AG09319 (cell line): ENCODE measurements around the gene MPND.

Source experiments
- DNase-seq: peaks from one replicate; pipeline ENCODE4 v3.0.0-alpha.2; 2010; ENCODE audit warnings: low read depth; ENCODE audit errors: extremely low read depth
- TF ChIP-seq, protein P1 (sequence below): IDR thresholded peaks from 2 replicates; pipeline ENCODE4 v1.5.1; 2011; ENCODE audit warnings: low read depth, mild to moderate bottlenecking, inconsistent platforms, low read length, moderate library complexity

The MPND gene

DNA sequence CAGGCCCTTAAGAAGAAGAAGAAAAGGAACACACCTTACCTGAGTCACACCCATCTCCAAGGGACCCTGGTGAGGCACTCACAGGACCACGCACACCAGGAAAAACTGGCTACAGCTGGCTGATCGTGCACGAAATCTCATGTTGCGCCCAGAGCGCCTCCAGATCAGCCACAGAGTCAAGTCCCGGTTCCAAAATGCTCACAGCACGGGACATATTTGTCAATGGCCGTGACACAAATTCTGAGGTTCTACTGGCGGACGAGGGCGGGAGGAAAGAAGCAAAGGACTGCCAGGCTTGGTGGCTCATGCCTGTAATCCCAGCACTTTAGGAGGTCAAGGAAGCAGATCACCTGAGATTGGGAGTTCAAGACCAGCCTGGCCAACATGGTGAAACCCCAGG is 35.5 kb downstream of the MPND start:
- TF ChIP-seq, protein P1, sequence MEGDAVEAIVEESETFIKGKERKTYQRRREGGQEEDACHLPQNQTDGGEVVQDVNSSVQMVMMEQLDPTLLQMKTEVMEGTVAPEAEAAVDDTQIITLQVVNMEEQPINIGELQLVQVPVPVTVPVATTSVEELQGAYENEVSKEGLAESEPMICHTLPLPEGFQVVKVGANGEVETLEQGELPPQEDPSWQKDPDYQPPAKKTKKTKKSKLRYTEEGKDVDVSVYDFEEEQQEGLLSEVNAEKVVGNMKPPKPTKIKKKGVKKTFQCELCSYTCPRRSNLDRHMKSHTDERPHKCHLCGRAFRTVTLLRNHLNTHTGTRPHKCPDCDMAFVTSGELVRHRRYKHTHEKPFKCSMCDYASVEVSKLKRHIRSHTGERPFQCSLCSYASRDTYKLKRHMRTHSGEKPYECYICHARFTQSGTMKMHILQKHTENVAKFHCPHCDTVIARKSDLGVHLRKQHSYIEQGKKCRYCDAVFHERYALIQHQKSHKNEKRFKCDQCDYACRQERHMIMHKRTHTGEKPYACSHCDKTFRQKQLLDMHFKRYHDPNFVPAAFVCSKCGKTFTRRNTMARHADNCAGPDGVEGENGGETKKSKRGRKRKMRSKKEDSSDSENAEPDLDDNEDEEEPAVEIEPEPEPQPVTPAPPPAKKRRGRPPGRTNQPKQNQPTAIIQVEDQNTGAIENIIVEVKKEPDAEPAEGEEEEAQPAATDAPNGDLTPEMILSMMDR = no peak
- no peak for DNase-seq

DNA sequence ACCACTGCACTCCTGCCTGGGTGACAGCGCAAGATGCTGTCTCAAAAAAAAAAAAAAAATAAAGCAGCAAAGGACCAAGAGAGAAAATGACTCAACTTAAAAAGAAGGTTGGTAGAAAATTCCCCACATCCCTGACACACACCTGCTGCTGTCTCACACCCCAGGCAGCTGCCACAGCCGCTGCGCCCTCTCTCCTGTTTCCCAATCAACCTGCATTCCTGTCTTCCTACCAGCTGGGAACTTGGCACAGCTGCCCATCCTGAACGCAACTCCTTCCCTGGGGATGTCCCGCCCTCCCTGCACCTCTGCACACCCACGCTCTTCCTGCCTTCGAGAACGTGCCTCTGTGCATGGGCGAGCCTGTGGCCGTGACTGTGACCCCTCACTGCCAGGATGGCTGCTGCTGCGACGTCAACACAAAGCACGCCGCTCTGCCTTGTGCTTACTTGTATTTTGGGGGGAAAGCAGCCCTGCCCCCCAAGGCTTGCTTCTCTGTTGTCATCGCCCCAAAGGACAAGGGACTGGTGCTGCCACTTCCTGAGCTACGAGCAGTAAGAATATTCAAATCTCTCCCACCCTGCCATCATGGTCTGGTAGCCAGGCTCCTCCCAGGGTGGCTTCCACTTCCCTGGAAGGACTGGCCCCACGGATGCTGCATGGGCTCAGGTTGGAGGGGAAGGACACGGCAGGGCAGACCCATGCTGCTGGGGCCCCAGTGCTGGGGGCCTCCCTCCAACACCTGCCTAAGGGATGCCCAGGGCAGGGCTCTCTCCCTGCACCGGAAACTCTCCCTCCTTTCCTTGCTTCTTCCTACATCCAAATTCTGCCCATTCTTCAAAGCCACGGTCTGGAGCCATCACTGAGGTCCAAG is 36.3 kb downstream of the MPND start:
- DNase-seq = no peak
- TF ChIP-seq, protein P1 = no peak

DNA sequence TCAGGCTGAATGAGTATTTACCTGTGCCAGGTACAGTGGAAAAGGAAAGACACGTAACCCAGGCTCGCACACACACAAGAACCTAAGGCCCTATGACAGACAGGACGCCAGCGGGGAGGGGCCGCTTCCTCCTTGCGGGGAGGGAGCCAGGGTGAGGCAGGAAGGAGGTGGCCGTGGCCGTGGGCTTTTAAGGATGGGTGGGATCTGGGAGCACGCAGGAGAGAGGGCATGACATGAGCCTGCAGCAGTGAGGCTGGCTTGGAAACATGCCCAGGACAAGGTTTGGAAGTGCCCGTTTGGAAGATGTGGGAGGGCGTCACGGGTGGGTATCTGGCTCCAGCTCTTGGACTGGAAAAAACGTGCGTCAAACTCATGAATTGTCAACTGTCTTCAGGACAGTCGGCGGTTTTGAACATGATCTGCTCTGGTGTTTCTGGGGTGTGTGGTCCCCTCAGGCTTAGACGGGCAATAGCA is 36.9 kb downstream of the MPND start:
- DNase-seq = no peak
- TF ChIP-seq, protein P1 = no peak

DNA sequence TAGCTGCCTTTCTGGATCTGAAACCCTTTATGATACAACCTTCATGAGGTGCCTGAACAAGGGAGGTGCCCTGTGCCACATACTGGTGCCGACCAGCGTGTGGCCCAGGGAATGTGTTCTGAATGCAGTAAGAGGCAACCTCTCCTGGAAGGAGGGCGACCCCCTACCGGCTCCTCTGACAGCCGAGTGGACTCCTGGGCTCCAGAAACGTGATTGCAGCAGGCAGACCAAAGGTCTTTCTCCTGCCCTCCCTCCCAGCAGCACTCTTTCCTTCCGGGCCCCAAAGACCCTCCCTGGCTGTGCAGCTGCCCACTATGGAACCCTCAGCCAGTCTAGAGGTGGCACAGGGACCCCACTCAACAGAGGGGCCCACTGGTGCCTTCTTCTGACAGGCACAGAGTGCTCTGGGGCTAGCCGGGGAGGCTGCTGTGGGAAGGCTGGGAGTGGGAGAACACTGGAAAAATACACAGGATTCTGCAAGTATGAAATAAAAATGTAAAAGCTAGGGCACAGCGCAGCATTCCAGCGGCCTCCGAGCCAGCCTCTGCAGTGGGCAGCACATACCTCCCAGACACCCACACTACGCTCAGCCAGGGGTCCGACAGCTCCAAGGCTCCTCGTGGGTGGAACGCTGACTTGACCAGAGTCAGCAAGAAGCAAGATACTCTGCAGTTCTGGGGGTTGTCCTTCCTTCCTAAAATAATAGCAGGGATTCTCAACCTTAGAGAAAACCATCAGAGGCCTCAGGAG is 42.1 kb downstream of the MPND start:
- TF ChIP-seq, protein P1 = no peak
- DNase-seq = no peak

DNA sequence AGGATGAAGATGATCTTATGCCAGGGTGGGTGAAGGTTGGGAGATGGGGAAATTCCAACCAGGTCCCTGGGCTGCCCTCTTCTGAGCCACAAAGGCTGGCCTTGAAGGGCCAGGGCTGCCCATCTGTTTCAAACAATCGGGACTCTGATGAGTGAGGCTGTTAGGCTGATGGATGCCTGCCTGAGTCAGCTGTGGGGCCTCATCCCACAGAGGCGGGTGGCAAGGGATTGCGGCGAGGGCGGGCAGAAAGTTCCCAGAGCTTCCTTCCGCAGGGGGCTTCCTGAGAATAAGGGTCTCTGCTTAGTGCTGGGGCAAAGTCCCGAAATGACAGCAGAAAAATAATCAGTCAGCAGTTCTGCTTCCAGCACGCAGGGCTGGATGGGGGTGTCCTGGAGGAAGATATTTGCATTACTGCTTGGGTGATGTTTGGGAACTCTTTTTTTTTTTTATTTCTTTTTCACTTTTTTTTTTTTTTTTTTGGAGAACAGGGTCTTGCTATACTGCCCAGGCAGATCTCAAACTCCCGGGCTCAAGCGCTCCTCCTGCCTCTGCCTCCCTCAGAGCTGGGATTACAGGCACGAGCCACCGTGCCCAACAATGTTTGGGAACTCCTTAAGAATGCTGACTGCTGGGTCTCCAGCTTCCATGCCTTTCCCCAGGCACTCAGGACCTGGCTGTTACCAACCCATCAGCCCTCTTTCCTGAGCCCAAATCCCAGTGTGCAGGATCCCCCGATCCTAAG is 42.9 kb downstream of the MPND start:
- no peak for DNase-seq
- TF ChIP-seq, protein P1 = no peak

DNA sequence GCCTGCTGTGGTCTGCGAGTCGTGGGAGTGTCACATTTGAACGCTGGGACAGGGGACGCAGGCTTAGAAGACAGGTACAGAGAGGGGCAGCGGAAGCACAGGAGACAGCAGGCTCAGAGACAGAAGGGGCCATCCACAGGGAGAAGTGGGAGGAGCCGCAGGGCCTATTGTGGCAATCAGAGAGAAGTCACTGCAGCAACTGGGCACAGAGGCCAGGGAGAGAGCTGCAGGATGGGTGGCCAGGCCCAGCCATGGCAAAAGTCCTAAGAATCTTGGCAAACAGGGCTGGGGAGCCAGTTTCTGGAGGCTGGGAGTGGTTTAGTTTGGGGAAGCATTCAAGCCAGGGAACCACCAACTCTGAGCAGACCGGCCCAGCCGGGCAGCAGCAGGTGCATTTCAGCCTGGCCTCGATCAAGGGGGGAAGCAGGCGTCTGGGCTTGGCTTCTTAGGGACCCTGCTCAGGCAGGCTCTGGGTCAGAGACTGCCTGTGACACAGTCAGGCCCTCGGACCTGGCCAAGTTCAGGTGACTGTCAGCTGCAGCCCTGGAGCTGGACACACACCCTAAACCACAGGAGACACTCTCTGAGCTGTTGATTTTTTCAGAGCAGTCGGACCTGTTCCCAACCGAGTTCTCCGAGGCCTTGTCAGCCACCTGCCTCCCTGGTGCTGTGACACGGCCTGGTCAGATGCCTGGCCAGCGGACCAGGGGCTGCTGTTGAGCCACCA is 45.1 kb downstream of the MPND start:
- TF ChIP-seq, protein P1 = no peak
- no peak for DNase-seq
